Smooth muscle cell of the brain vasculature (primary cell): ENCODE measurements around the gene VSTM2L.

Experiments
- DNase-seq: peaks from one replicate; pipeline ENCODE4 v3.0.0-alpha.2; 2012; ENCODE audit warnings: low read depth, low spot score

The VSTM2L gene

GRCh38 chr20:37917461-37917860, 14.5 kb downstream of the VSTM2L start:
- no peak for DNase-seq

- no peak for DNase-seq
These were observed 15.1 kb downstream of the VSTM2L start for GRCh38 chr20:37918035-37918434.

- no peak for DNase-seq
These were observed 16.6 kb downstream of the VSTM2L start for GRCh38 chr20:37919389-37920040.

DNA sequence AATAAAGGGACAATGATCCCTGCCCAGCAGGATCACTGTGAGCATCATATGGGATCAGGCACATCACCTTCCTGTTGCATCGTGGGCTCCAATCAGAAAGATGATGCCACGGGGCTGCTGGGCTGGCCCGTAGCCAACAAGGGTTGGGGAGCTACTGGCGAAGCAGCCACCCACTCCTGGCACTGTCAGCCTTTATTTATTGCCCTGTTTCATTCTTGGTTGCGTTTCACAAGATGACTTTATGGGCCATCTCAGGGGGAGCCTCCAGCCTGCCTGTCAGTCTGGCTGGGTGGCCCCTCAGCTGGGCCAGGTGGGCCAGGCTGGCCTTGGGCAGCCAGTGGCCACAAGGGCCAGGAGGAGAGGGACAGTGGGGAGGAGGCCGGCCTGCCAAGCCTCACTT, 17.3 kb downstream of the VSTM2L start:
- no peak for DNase-seq

DNA sequence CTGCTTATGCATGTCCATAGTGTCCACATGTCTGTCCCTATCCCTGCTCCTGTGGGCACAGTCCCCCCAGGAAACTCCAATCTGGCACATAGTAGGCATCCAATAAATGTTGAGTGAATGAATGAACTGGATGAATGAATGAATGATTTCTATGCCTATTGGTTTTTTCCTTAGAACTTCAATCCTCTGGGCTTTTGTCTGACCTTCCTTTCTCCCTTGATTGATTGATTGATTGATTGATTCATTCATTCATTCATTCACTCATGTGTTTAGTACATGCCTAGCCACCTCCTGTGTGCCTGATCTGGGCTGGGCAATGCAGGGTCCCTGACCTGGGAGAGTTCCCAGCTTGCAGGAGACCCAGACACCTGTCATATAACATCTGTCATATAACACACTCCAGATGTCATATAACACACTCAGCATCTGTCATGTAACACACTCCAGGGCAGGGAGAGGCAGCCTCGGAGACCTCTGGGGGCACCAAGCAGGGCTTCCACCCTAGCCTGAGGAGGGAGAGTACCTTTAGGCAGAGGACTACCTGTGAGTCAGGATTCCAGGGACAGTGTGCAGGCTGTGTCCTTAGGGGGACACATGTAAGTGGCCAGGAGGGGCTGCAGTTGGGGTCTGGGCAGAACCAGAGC, 17.9 kb downstream of the VSTM2L start:
- no peak for DNase-seq

GRCh38 chr20:37921341-37921929, 18.5 kb downstream of the VSTM2L start:
- no peak for DNase-seq

- DNase-seq = no peak
These were observed 19.1 kb downstream of the VSTM2L start for GRCh38 chr20:37922016-37922415.

DNA sequence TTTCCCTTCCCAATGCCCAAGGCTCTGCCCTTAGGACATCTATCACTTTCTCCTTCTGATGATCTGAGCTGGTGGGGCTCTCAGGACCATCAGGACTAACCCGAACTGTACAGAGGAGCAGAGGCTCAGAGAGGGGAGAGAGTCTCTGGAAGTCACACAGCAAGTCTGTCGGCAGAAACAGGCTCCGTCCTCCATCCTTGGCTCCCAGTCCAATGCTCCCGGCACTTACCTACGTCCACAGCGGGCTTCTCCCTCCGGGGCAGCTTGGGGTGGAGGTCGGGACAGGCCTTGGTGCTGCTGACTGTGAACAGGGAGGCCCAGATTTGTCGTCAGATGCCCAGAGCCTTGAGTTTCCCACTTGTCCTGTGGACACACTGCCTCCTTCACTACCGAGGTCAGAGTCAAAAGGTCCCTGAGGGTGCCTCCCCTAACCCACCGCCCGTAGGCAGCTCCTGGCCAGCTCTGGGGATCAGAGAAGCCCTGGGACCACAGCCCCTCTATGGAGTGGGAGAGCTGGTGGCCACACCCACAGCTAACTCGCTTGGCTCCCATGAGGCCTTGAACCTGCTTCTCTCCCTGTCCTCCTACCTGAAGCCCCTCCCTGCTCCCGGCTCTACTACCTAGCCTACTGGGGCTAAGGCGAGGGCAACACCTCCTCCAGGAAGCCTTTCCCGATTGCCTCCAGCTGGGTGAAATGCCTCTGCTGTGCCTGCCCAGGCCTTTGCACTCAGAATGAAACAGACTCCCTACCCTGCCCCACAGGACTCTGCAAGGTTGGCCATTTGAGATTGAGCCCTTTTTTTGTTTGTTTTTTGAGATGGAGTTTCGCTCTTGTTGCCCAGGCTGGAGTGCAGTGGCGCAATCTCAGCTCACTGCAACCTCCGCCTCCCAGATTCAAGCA, 22.6 kb downstream of the VSTM2L start:
- no peak for DNase-seq

DNA sequence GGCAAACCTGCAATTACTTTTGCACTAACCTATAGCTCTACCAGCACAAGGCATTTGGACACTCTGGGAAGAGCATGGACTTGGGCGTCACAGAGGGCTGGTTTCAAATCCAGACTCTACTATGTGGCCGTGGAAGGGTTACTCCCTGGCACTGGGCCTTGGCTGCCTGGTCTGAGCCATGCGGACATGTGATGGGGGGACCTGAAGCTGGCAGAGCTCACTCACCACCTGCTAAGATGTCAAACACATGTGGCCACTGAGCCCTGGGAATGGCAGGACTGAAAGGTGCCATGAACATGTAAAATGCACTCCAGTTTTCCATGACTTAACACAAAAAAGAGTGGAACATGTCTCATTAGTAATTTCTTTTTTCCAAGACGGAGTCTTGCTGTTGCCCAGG, 23.7 kb downstream of the VSTM2L start:
- no peak for DNase-seq

DNA sequence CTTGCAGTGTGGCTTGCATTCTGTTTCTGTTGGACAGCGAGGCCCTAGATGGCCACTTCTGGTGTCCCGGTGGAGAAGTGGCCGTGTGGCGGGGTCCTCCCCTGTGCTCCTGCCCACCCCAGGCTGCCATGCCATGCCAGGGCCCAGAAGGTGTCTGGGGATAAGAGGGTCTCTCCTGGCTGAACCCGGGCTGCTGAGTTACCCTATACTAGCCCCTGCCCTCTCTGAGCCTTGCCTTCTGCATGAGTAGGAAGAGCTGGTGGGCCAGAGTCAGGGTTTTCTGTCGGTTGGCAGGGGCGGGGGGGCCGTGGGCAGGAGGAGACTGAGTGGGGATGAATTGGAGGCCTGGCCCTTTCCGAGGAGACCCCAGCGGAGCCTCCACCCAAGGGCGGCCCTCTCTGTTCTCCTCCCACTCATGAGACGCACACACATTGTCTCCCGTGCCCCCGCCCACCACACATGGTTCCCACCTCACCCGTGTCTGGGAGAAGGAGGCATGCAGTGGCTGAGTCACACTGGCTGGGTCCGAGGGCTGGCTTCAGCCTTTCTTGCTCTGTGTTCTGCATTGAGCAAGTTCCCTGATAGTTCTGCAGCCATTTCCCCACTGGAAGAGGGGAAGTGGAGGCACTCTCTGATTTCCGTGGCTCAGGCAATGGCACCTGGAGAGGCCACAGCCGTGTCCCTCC, 24.6 kb downstream of the VSTM2L start:
- DNase-seq = no peak

GRCh38 chr20:37928996-37929682, 26.2 kb downstream of the VSTM2L start:
- no peak for DNase-seq

DNA sequence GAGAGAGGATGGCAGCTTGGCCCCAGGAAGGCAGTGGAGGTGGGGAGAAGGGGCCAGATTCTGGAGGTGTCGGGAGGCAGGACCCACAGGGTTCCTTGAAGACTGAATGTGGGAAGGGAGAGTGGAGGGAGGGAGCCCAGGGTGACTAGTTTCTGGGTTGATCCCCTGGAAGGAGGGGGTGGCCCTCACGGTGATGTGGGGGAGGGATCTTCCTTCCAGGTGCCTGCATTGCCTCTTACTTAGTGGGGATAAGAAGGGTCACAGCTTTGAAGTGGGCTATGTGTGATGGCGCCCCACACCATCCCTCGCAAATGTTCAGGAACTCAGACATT, 26.7 kb downstream of the VSTM2L start:
- no peak for DNase-seq

DNA sequence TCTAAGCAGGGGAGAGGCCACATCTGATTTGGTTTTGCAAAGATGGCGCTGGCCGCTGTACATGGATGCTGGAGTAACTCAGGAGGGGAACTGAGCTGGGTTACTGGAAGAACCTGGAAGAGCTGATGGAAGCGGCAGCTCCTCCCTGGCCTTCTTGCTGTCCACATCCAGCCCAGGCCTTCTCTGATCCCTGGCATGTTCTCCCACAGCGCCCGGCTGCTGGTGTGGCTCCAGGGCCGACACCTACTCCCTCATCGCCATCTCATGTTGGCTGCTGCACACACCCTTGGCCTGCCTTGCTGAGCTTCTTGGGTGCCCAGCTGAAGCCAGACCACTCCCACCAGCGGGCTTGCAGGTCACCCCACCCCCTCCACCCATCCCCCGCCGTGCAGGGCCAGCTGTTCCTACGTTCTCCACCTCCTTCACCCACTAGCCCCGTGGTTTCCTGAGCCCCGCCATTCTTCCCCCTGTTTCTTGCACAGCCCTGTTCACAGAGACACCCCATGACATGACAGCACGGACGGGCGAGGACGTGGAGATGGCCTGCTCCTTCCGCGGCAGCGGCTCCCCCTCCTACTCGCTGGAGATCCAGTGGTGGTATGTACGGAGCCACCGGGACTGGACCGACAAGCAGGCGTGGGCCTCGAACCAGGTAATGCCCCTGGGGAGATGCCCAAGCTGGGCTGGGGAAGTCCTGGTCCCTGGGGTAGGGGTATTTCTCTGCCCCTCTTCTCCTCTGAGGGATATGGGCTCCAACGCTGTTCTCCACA, 28.4 kb downstream of the VSTM2L start:
- no peak for DNase-seq

GRCh38 chr20:37932074-37932473, 29.1 kb downstream of the VSTM2L start:
- no peak for DNase-seq

- no peak for DNase-seq
These were observed 30.0 kb downstream of the VSTM2L start for GRCh38 chr20:37932919-37933318.

GRCh38 chr20:37933786-37934633, 31.1 kb downstream of the VSTM2L start:
- no peak for DNase-seq

GRCh38 chr20:37934634-37935375, 31.9 kb downstream of the VSTM2L start:
- DNase-seq = no peak

DNA sequence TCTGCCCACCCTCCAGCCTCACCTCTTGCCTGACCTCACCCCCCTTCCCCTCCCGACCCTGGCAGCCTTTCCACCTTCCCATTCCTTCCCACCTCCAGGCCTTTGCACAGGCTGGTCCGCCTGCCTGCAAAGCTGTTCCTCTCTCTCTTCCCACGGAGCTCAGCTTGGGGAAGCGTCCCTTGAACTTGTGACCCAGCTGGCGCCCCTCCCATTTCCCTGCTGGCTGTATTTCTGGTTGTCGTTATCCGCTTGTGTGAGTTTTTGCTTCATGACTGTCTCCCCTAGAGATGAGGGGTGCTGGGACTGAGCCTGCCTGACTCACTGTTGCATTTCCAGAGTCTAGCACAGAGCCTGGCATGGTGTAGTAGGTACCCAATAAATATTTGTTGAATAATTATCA, 32.5 kb downstream of the VSTM2L start:
- DNase-seq = no peak

DNA sequence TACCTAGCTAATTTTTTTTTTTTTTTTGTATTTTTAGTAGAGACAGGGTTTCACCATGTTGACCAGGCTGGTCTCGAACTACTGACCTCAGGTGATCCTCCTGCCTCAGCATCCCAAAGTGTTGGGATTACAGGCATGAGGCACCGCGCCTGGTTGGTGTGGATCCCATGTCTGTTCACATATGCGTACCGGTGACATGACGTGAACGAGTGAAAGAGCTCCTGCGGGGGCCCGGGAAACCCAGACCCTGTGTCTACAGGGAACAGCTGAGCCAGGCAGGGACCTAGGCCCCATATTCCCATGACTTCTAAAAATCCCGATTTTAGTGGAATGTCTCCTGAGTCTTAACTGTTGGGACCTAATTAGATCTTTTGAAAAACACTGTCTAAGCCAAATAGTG, 33.1 kb downstream of the VSTM2L start:
- DNase-seq = no peak
